ENCODE measurements around the gene LIPF.

Gene LIPF

GRCh38 chr10:88664142-88664541 is at the start of gene LIPF:
TSS of gene LIPF (plus strand) at chr10:88664442. CDS start at chr10:88667298, 2,856 bp downstream.
- Mint-ChIP-seq H3K36me3 (ENCODE audit: low read depth) (no peaks in the 10 kb centered on the region), H3K27ac (no peak within 1 kb of the TSS), H3K4me1 (ENCODE audit: low read depth) (no peaks in the 10 kb centered on the region), H3K27me3 (ENCODE audit: low read depth) (peaks cover 12% of the 10 kb centered on the region), H3K9me3 (no peaks in the 10 kb centered on the region), H3K4me3 (no peak within 1 kb of the TSS)
- no peak for DNase-seq (ENCODE audit: low spot score)

- H3K27ac Mint-ChIP-seq: no peak overlapping the region
Measured at GRCh38 chr10:88616250-88616977, 47.8 kb upstream of the LIPF start.

GRCh38 chr10:88617772-88618300 is 46.4 kb upstream of the LIPF start:
- no peaks in the 10 kb centered on the region for H3K9me3 Mint-ChIP-seq
- H3K27me3 Mint-ChIP-seq (ENCODE audit: low read depth): peaks cover 5% of the 10 kb centered on the region
- H3K36me3 Mint-ChIP-seq (ENCODE audit: low read depth): no peaks in the 10 kb centered on the region
- H3K4me1 Mint-ChIP-seq (ENCODE audit: low read depth): no peaks in the 10 kb centered on the region
- no peak overlapping the region for H3K4me3 Mint-ChIP-seq
- no peak overlapping the region for H3K27ac Mint-ChIP-seq
- DNase-seq (ENCODE audit: low spot score): no peak

More at GRCh38 chr10:88616250-88616977, 47.8 kb upstream of the LIPF start:
- no peak for DNase-seq (ENCODE audit: low spot score)
- no peak overlapping the region for H3K4me3 Mint-ChIP-seq
- H3K4me1 Mint-ChIP-seq (ENCODE audit: low read depth): no peaks in the 10 kb centered on the region
- no peaks in the 10 kb centered on the region for H3K36me3 Mint-ChIP-seq (ENCODE audit: low read depth)
- H3K27me3 Mint-ChIP-seq (ENCODE audit: low read depth): peaks cover 8% of the 10 kb centered on the region
- no peaks in the 10 kb centered on the region for H3K9me3 Mint-ChIP-seq

- no peaks in the 10 kb centered on the region for H3K36me3 Mint-ChIP-seq (ENCODE audit: low read depth)
- no peak overlapping the region for H3K4me3 Mint-ChIP-seq
- H3K27ac Mint-ChIP-seq: no peak overlapping the region
- H3K27me3 Mint-ChIP-seq (ENCODE audit: low read depth): peaks cover 5% of the 10 kb centered on the region
- no peak for DNase-seq (ENCODE audit: low spot score)
- no peaks in the 10 kb centered on the region for H3K9me3 Mint-ChIP-seq
- no peaks in the 10 kb centered on the region for H3K4me1 Mint-ChIP-seq (ENCODE audit: low read depth)
Measured at GRCh38 chr10:88618496-88618895, 45.7 kb upstream of the LIPF start.

GRCh38 chr10:88620441-88620840 is 43.8 kb upstream of the LIPF start:
- H3K4me3 Mint-ChIP-seq: no peak overlapping the region
- H3K9me3 Mint-ChIP-seq: no peaks in the 10 kb centered on the region
- no peaks in the 10 kb centered on the region for H3K4me1 Mint-ChIP-seq (ENCODE audit: low read depth)
- peaks cover 8% of the 10 kb centered on the region for H3K27me3 Mint-ChIP-seq (ENCODE audit: low read depth)
- no peak overlapping the region for H3K27ac Mint-ChIP-seq
- H3K36me3 Mint-ChIP-seq (ENCODE audit: low read depth): no peaks in the 10 kb centered on the region
- DNase-seq (ENCODE audit: low spot score): no peak

GRCh38 chr10:88623835-88624234 is 40.4 kb upstream of the LIPF start:
- H3K9me3 Mint-ChIP-seq: no peaks in the 10 kb centered on the region
- H3K36me3 Mint-ChIP-seq (ENCODE audit: low read depth): no peaks in the 10 kb centered on the region
- DNase-seq (ENCODE audit: low spot score): no peak
- no peak overlapping the region for H3K4me3 Mint-ChIP-seq
- no peak overlapping the region for H3K27ac Mint-ChIP-seq
- H3K27me3 Mint-ChIP-seq (ENCODE audit: low read depth): peaks cover 10% of the 10 kb centered on the region
- H3K4me1 Mint-ChIP-seq (ENCODE audit: low read depth): no peaks in the 10 kb centered on the region

- Mint-ChIP-seq H3K27me3 (ENCODE audit: low read depth) (peaks cover 10% of the 10 kb centered on the region), H3K9me3 (no peaks in the 10 kb centered on the region), H3K36me3 (ENCODE audit: low read depth) (no peaks in the 10 kb centered on the region), H3K4me3 (no peak overlapping the region), H3K4me1 (ENCODE audit: low read depth) (no peaks in the 10 kb centered on the region), H3K27ac (no peak overlapping the region)
- no peak for DNase-seq (ENCODE audit: low spot score)
Measured at GRCh38 chr10:88624840-88625239, 39.4 kb upstream of the LIPF start.

GRCh38 chr10:88640186-88640585 is 24.1 kb upstream of the LIPF start:
- Mint-ChIP-seq H3K4me1 (ENCODE audit: low read depth) (no peaks in the 10 kb centered on the region), H3K4me3 (no peak overlapping the region), H3K9me3 (no peaks in the 10 kb centered on the region), H3K36me3 (ENCODE audit: low read depth) (no peaks in the 10 kb centered on the region), H3K27ac (no peak overlapping the region), H3K27me3 (ENCODE audit: low read depth) (peaks cover 7% of the 10 kb centered on the region)
- no peak for DNase-seq (ENCODE audit: low spot score)

- Mint-ChIP-seq H3K4me1 (ENCODE audit: low read depth) (no peaks in the 10 kb centered on the region), H3K9me3 (no peaks in the 10 kb centered on the region), H3K27me3 (ENCODE audit: low read depth) (peaks cover 15% of the 10 kb centered on the region), H3K4me3 (no peak overlapping the region), H3K36me3 (ENCODE audit: low read depth) (no peaks in the 10 kb centered on the region), H3K27ac (no peak overlapping the region)
- DNase-seq (ENCODE audit: low spot score): no peak
Measured at GRCh38 chr10:88642209-88642608, 22.0 kb upstream of the LIPF start.

- no peak overlapping the region for H3K4me3 Mint-ChIP-seq
- peaks cover 18% of the 10 kb centered on the region for H3K27me3 Mint-ChIP-seq (ENCODE audit: low read depth)
- no peaks in the 10 kb centered on the region for H3K36me3 Mint-ChIP-seq (ENCODE audit: low read depth)
- H3K27ac Mint-ChIP-seq: no peak overlapping the region
- H3K9me3 Mint-ChIP-seq: no peaks in the 10 kb centered on the region
- H3K4me1 Mint-ChIP-seq (ENCODE audit: low read depth): no peaks in the 10 kb centered on the region
- DNase-seq (ENCODE audit: low spot score): no peak
Measured at GRCh38 chr10:88642963-88643362, 21.3 kb upstream of the LIPF start.

GRCh38 chr10:88647061-88647615 is 17.1 kb upstream of the LIPF start:
- H3K4me1 Mint-ChIP-seq (ENCODE audit: low read depth): no peaks in the 10 kb centered on the region
- no peaks in the 10 kb centered on the region for H3K9me3 Mint-ChIP-seq
- H3K4me3 Mint-ChIP-seq: no peak overlapping the region
- DNase-seq (ENCODE audit: low spot score): no peak
- no peaks in the 10 kb centered on the region for H3K36me3 Mint-ChIP-seq (ENCODE audit: low read depth)
- peaks cover 31% of the 10 kb centered on the region for H3K27me3 Mint-ChIP-seq (ENCODE audit: low read depth)
- no peak overlapping the region for H3K27ac Mint-ChIP-seq

GRCh38 chr10:88651101-88651551 is 13.1 kb upstream of the LIPF start:
- H3K4me3 Mint-ChIP-seq: no peak overlapping the region
- H3K36me3 Mint-ChIP-seq (ENCODE audit: low read depth): no peaks in the 10 kb centered on the region
- DNase-seq (ENCODE audit: low spot score): no peak
- no peaks in the 10 kb centered on the region for H3K4me1 Mint-ChIP-seq (ENCODE audit: low read depth)
- peaks cover 23% of the 10 kb centered on the region for H3K27me3 Mint-ChIP-seq (ENCODE audit: low read depth)
- no peaks in the 10 kb centered on the region for H3K9me3 Mint-ChIP-seq
- H3K27ac Mint-ChIP-seq: no peak overlapping the region

- no peaks in the 10 kb centered on the region for H3K9me3 Mint-ChIP-seq
- H3K4me1 Mint-ChIP-seq (ENCODE audit: low read depth): no peaks in the 10 kb centered on the region
- DNase-seq (ENCODE audit: low spot score): no peak
- no peak overlapping the region for H3K4me3 Mint-ChIP-seq
- no peak overlapping the region for H3K27ac Mint-ChIP-seq
- H3K27me3 Mint-ChIP-seq (ENCODE audit: low read depth): peaks cover 18% of the 10 kb centered on the region
- H3K36me3 Mint-ChIP-seq (ENCODE audit: low read depth): no peaks in the 10 kb centered on the region
Measured at GRCh38 chr10:88652616-88653015, 11.6 kb upstream of the LIPF start.

GRCh38 chr10:88657901-88658300 is 6.3 kb upstream of the LIPF start:
- Mint-ChIP-seq H3K4me1 (ENCODE audit: low read depth) (no peaks in the 10 kb centered on the region), H3K9me3 (no peaks in the 10 kb centered on the region), H3K27me3 (ENCODE audit: low read depth) (peaks cover 9% of the 10 kb centered on the region), H3K36me3 (ENCODE audit: low read depth) (no peaks in the 10 kb centered on the region), H3K4me3 (no peak overlapping the region), H3K27ac (no peak overlapping the region)
- DNase-seq (ENCODE audit: low spot score): no peak
